Measurements from ENCODE around the gene ASTN1. TPM values are rescaled to one million over a fixed set of nuclear protein-coding genes. Genes with fewer than 3 reads are reported as not detected.

Gene ASTN1
- total RNA-seq, 1 experiment from 2014 or later, result 0.42 TPM

DNA sequence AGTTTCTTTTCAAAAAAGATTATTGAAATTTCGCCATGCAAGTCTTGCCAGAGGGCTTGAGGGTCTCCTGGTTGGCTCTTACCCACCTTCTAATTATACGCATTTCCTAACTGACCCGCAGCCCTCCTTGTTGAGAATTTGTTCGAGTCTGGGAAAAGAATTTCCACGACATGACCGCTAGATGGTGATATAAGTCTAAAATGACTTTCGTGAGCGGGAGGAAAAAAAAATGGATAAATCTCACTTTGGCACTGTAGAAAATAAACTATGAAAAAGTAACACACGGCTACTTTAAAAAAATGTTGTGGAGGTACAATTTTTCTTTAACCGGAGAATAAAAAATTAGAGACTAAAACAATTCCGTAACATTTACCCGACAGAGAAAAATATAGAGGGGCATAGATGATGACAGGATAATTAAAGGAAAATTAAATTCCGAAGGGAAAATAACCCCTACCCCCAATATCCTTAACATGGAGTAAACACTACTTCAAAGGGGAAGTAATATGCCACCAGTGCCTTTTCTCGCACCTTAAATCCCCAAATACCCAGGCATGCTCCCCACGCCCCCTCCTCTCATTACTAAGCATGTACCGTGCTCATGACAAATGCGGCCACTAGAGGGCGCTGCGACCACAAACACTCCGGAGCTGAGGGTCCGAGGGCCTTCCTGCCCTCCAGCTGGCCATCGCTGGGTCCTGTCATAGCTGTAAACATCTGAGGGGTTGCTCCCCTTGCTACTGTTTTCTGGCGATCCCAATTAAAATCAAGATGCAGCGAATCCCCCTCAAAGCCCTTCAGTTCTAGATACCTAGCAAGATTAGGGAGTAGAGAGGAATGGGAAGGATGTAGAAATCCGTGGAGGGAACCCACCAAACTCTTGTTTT is 266.9 kb downstream of the ASTN1 start:
- Histone ChIP-seq H3K36me3 (ENCODE audit: control insufficient read depth in 1 of 2, insufficient read depth in 2 of 2, low read length in 2 of 2) (no peaks in the 10 kb centered on the region), H3K27me3 (ENCODE audit: insufficient read depth, low read length) (peaks cover 29% of the 10 kb centered on the region), H3K9ac (ENCODE audit: low read length) (no peak overlapping the region), H3K4me3 (replicated peaks in 1 of 2; ENCODE audit: low read depth in 1 of 2, low read length in 2 of 2) (no peak overlapping the region), H3K27ac (ENCODE audit: low read depth, low read length) (no peak overlapping the region), H3K79me2 (ENCODE audit: insufficient read depth, low read length) (no peaks in the 10 kb centered on the region), H3K4me1 (ENCODE audit: control insufficient read depth in 1 of 2, insufficient read depth in 2 of 2, low read length in 2 of 2) (no peaks in the 10 kb centered on the region), H3K9me3 (ENCODE audit: control insufficient read depth in 1 of 2, insufficient read depth in 1 of 2, low read depth in 1 of 2, low read length in 2 of 2) (no peaks in the 10 kb centered on the region), H3K4me2 (ENCODE audit: low read length) (0 out of 2 replicates have a peak overlapping the region, but pooled peaks have one; percentile 0), H2AFZ (ENCODE audit: low read depth, low read length, poor library complexity, severe bottlenecking) (peak overlapping the region; percentile 50), H4K20me1 (ENCODE audit: insufficient read depth) (no peaks in the 10 kb centered on the region), H3K9me2 (ENCODE audit: insufficient read depth) (no peaks in the 10 kb centered on the region)
- BruUV-seq (replicated peaks), result no TSS peak
- intact Hi-C loops (cut with micrococcal nuclease), result loop anchor here (1.0 to 2.0 kb wide), 6 partner anchors 52 to 1049 kb away; no protein-coding TSS in a partner anchor
- ChIA-PET RAD21 (ENCODE audit: low non-redundant PET in 1 of 2, low total read pairs in 2 of 2, uncharacterized antibody in 2 of 2, unreplicated experiment in 2 of 2) (interaction anchor here in 1 of 2 experiments (0.9 to 1.0 kb wide), 2 partner anchors 284 to 1048 kb away, joined by 3 to 4 read pairs; no protein-coding TSS in a partner anchor), CTCF (interaction anchor here (0.6 to 2.0 kb wide), 14 partner anchors 10 to 1051 kb away, joined by 3 to 13 read pairs (median 4); no protein-coding TSS in a partner anchor), POLR2A (no interaction called here)
- DNase-seq (ENCODE audit: low read depth, low spot score) (peak; percentile 39), ATAC-seq (peak; percentile 95)
- TF ChIP-seq POLR2AphosphoS5 (IDR thresholded peaks at IDR 0.05; ENCODE audit: low read depth, low read length) (no peak), SP1 (IDR thresholded peaks at IDR 0.05; ENCODE audit: low read depth) (no peak), SIN3A (IDR thresholded peaks at IDR 0.05; ENCODE audit: low read depth) (no peak), RAD21 (IDR thresholded peaks at IDR 0.05; ENCODE audit: low read depth) (peak; percentile 67), ZFX (IDR thresholded peaks at IDR 0.05) (no peak), EZH2 (IDR thresholded peaks at IDR 0.05) (no peak), CEBPB (IDR thresholded peaks at IDR 0.05; ENCODE audit: low read depth) (no peak), ZNF274 (IDR thresholded peaks at IDR 0.05; ENCODE audit: low read depth, low read length) (no peak)
- TF ChIP-seq, protein P1, sequence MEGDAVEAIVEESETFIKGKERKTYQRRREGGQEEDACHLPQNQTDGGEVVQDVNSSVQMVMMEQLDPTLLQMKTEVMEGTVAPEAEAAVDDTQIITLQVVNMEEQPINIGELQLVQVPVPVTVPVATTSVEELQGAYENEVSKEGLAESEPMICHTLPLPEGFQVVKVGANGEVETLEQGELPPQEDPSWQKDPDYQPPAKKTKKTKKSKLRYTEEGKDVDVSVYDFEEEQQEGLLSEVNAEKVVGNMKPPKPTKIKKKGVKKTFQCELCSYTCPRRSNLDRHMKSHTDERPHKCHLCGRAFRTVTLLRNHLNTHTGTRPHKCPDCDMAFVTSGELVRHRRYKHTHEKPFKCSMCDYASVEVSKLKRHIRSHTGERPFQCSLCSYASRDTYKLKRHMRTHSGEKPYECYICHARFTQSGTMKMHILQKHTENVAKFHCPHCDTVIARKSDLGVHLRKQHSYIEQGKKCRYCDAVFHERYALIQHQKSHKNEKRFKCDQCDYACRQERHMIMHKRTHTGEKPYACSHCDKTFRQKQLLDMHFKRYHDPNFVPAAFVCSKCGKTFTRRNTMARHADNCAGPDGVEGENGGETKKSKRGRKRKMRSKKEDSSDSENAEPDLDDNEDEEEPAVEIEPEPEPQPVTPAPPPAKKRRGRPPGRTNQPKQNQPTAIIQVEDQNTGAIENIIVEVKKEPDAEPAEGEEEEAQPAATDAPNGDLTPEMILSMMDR (IDR thresholded peaks at IDR 0.05 in 2 of 3, conservative IDR thresholded peaks at IDR 0.05 in 1 of 3; ENCODE audit: borderline replicate concordance in 1 of 3, insufficient read depth in 1 of 3, low read depth in 2 of 3, low read length in 2 of 3), result peak; percentile 70 to 83 (median 81); a peak in 5 of 6 replicates
- TF ChIP-seq, protein P2, sequence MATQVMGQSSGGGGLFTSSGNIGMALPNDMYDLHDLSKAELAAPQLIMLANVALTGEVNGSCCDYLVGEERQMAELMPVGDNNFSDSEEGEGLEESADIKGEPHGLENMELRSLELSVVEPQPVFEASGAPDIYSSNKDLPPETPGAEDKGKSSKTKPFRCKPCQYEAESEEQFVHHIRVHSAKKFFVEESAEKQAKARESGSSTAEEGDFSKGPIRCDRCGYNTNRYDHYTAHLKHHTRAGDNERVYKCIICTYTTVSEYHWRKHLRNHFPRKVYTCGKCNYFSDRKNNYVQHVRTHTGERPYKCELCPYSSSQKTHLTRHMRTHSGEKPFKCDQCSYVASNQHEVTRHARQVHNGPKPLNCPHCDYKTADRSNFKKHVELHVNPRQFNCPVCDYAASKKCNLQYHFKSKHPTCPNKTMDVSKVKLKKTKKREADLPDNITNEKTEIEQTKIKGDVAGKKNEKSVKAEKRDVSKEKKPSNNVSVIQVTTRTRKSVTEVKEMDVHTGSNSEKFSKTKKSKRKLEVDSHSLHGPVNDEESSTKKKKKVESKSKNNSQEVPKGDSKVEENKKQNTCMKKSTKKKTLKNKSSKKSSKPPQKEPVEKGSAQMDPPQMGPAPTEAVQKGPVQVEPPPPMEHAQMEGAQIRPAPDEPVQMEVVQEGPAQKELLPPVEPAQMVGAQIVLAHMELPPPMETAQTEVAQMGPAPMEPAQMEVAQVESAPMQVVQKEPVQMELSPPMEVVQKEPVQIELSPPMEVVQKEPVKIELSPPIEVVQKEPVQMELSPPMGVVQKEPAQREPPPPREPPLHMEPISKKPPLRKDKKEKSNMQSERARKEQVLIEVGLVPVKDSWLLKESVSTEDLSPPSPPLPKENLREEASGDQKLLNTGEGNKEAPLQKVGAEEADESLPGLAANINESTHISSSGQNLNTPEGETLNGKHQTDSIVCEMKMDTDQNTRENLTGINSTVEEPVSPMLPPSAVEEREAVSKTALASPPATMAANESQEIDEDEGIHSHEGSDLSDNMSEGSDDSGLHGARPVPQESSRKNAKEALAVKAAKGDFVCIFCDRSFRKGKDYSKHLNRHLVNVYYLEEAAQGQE (IDR thresholded peaks at IDR 0.05; ENCODE audit: low read depth), result no peak

All from HCT116 (cell line).